Lower lobe of right lung (tissue), 2 donors: Measurements from ENCODE around the gene NUF2. TPM values are rescaled to one million over a fixed set of nuclear protein-coding genes. Genes with fewer than 3 reads are reported as not detected.
"Not testable (repeated sequence)": the region's sequence is repeated elsewhere in the genome, so short reads cannot be mapped to it uniquely, and the experiment has no call there.

Source experiments
- ATAC-seq, 2 donors: fragments of 200-7000 bp; cut with Tn5 transposase; one replicate each; pipeline ENCODE4 v1.9.1; 2020 to 2022; ENCODE audit warnings: mild to moderate bottlenecking in 2 of 2, moderate library complexity in 2 of 2
- DNase-seq: peaks from one replicate; pipeline ENCODE4 v3.0.0-alpha.2; 2020
- H3K27ac ChIP-seq: fragments of 200-600 bp; one replicate; pipeline ENCODE4 v1.8.0; 2022
- H3K27me3 ChIP-seq: fragments of 200-600 bp; one replicate; pipeline ENCODE4 v1.8.0; 2022; ENCODE audit warnings: low read depth
- H3K36me3 ChIP-seq: fragments of 200-600 bp; one replicate; pipeline ENCODE4 v1.8.0; 2022; ENCODE audit warnings: mild to moderate bottlenecking
- H3K4me1 ChIP-seq: fragments of 200-600 bp; one replicate; pipeline ENCODE4 v1.8.0; 2022
- H3K4me3 ChIP-seq: fragments of 200-600 bp; one replicate; pipeline ENCODE4 v1.8.0; 2022; ENCODE audit warnings: mild to moderate bottlenecking
- H3K9me3 ChIP-seq: fragments of 200-600 bp; one replicate; pipeline ENCODE4 v1.8.0; 2022
- intact Hi-C: fragments of 100-400 bp; cut with DNase I; formaldehyde crosslinking; loops from one replicate; pipeline ENCODE4 v1.11.0; 2022
- total RNA-seq: library from RNA; stranded (reverse); fragmentation: NEBNext Ultra II Directional; extraction: Animal tissue kit (Norgen Biotek cat#: 25700); gene quantifications from one replicate; pipeline ENCODE4 v1.2.1, GENCODE V29; 2021
- TF ChIP-seq, protein P1 (sequence below): fragments of 200-600 bp; IDR thresholded peaks from one replicate; pipeline ENCODE4 v1.8.0; 2022; ENCODE audit warnings: antibody characterized with exemption, mild to moderate bottlenecking
- donor health status: DM: no; HTN: yes; CAD: no; lungs with severe emphysema.

The NUF2 gene
- total RNA-seq, 1 donor from 2014 or later: 0.92 TPM

DNA sequence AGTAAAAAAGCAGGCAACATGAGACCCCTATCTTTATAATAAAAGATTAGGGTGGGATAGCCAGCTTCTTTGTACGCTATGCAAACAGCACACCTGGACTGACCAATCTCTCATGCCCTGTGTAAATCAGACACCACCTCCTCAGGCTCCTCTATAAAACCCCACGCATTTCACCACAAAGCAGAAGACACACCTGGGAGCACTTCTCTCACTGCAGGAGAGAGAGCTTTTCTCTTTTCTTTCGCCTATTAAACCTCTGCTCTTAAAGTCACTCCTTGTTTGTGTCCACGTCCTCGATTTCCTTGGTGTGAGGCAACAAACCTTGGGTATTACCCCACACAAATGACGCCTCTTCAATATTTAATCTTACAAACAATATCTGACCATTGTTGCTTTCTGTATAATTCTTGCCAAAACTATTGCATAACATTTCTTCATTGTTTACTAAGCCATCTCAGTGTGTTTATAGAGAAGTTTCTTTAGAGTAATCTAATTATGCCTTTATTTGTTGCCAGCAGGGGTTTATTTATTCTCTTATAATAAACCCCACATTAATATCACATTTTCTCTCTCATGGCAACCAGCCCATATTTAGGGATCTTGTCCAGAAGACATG is 31.6 kb upstream of the NUF2 start:
- H3K4me3 ChIP-seq: no peak overlapping the region
- DNase-seq: no peak

DNA sequence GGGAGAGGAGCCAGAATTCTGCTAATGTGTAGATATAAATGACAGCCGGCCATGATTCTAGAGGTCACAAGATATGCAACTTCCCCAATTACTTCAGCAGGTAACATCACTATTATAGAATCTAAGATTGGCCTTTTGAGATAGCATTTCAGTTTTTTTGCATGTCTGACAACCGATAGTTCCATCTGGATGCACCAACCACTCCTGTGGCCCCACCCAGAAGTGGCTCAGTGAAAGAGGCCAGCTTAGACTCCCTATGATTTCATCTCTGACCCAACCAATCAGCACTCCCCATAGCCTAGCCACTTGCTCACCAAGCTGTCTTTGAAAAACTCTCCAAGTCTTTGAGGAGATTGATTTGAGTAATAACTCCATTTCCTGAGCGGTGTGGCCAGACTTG is 30.3 kb upstream of the NUF2 start:
- H3K27me3 ChIP-seq: no peaks in the 10 kb centered on the region
- H3K36me3 ChIP-seq: no peaks in the 10 kb centered on the region
- H3K4me1 ChIP-seq: no peaks in the 10 kb centered on the region
- no peak overlapping the region for H3K4me3 ChIP-seq
- H3K27ac ChIP-seq: no peak overlapping the region
- ATAC-seq: no peak
- no peaks in the 10 kb centered on the region for H3K9me3 ChIP-seq
- intact Hi-C loops: no loop called here
- TF ChIP-seq, protein P1, sequence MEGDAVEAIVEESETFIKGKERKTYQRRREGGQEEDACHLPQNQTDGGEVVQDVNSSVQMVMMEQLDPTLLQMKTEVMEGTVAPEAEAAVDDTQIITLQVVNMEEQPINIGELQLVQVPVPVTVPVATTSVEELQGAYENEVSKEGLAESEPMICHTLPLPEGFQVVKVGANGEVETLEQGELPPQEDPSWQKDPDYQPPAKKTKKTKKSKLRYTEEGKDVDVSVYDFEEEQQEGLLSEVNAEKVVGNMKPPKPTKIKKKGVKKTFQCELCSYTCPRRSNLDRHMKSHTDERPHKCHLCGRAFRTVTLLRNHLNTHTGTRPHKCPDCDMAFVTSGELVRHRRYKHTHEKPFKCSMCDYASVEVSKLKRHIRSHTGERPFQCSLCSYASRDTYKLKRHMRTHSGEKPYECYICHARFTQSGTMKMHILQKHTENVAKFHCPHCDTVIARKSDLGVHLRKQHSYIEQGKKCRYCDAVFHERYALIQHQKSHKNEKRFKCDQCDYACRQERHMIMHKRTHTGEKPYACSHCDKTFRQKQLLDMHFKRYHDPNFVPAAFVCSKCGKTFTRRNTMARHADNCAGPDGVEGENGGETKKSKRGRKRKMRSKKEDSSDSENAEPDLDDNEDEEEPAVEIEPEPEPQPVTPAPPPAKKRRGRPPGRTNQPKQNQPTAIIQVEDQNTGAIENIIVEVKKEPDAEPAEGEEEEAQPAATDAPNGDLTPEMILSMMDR: no peak
- no peak for DNase-seq

More for the DNA sequence above, 31.6 kb upstream of the NUF2 start:
- H3K36me3 ChIP-seq: no peaks in the 10 kb centered on the region
- intact Hi-C loops: no loop called here
- H3K27ac ChIP-seq: no peak overlapping the region
- no peak for ATAC-seq
- TF ChIP-seq, protein P1: no peak
- no peaks in the 10 kb centered on the region for H3K9me3 ChIP-seq
- no peaks in the 10 kb centered on the region for H3K27me3 ChIP-seq
- H3K4me1 ChIP-seq: no peaks in the 10 kb centered on the region

DNA sequence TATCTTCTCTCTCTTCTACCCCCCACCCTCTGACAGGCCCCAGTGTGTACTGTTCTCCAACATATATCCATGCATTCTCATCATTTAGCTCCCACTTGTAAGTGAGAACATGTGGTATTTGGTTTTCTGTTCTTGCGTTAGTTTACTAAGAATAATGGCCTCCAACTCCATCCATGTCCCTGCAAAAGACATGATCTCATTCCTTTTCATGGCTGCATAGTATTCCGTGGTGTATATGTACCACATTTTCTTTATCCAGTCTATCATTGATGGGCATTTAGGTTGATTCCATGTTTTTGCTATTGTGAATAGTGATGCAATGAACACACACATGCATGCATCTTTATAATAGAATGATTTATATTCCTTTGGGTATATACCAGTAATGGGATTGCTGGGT is 29.6 kb upstream of the NUF2 start:
- H3K9me3 ChIP-seq, ATAC-seq, H3K4me1 ChIP-seq, H3K36me3 ChIP-seq, intact Hi-C loops, H3K27me3 ChIP-seq, DNase-seq, H3K27ac ChIP-seq, H3K4me3 ChIP-seq: not testable (repeated sequence)

DNA sequence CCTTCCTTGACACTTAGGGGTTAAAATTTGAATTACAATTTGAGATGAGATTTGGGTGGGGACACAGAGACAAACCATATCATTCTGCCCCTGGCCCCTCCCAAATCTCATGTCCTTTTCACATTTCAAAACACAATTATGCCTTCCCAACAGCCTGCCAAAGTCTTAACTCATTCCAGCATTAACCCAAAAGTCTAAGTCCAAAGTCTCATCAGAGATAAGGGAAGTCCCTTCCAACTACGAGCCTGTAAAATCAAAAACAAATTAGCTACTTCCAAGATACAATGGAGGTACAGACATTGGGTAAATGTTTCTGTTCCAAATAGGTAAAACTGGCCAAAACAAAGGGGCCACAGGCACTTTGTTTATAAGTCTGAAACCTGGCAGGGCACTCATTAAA is 28.3 kb upstream of the NUF2 start:
- H3K27me3 ChIP-seq, H3K36me3 ChIP-seq, H3K4me1 ChIP-seq, DNase-seq, H3K27ac ChIP-seq, H3K4me3 ChIP-seq, intact Hi-C loops, ATAC-seq, H3K9me3 ChIP-seq: not testable (repeated sequence)

DNA sequence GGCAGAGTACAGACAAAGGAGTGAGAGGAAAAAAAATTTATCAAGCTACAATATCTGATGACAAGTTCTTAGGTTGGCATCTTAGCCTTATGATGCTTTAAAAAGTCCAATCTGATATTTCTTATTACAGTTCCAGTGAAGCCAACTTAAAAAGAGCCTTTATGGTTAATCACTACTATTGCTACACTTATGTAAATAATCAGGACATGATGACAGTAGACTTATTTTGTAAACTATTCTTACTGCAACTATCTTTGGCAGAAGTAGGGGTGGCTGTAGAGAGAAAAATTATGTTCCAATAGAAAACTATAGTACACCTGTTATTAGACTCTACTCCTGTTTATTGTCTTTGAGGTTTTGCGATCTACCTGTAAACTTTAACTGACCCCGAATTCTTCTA is 25.8 kb upstream of the NUF2 start:
- H3K27me3 ChIP-seq: no peaks in the 10 kb centered on the region
- no peak for DNase-seq
- TF ChIP-seq, protein P1: no peak
- H3K4me1 ChIP-seq: no peaks in the 10 kb centered on the region
- H3K36me3 ChIP-seq: peaks cover 4% of the 10 kb centered on the region
- H3K4me3 ChIP-seq: no peak overlapping the region
- ATAC-seq: no peak
- intact Hi-C loops: no loop called here
- no peaks in the 10 kb centered on the region for H3K9me3 ChIP-seq
- no peak overlapping the region for H3K27ac ChIP-seq

DNA sequence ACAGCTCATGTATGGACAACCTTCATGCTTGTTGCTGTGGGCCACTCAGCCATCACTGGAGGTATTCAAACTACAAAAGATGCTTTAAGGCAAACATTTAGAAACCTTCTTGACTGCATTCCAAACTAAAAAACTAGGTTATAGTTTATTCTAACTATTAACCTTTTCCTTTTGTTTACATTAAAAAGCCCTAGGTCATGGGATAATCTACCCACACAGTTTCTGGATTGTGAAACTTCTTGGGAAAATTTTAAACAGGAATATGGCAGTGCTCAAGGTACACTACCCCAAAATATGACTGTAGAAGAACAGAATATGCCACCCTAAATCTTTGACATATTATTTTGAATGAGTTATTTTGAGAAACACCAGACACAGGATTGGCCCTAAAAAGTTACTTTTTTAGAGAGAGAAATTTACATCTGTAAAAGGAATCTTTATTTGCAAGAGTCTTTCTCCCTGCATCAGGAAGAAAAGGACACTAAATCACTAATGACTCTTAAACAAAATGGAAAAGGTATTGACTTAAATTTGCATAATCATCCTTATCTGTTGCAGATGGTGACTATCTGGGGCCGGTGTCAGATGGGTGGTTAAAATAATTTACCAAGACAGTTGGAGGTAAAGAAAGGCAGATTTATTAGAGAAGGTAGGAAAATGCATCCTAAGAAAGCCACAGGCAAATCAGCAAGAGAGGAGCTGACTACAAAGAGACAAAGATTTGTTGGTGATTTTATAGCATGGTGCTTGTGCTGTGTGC is 25.1 kb upstream of the NUF2 start:
- TF ChIP-seq, protein P1: no peak
- intact Hi-C loops: no loop called here
- H3K27me3 ChIP-seq: no peaks in the 10 kb centered on the region

More for the DNA sequence above, 25.1 kb upstream of the NUF2 start:
- H3K36me3 ChIP-seq: peaks cover 4% of the 10 kb centered on the region
- H3K4me1 ChIP-seq: no peaks in the 10 kb centered on the region
- DNase-seq: no peak
- no peak overlapping the region for H3K27ac ChIP-seq
- no peak overlapping the region for H3K4me3 ChIP-seq
- ATAC-seq: no peak
- no peaks in the 10 kb centered on the region for H3K9me3 ChIP-seq
